HUES6 (cell line): ENCODE measurements around the gene SCAI.

Experiments
- H3K27ac ChIP-seq: 2 replicates; pipeline ENCODE4 v1.7.0; 2013; ENCODE audit warnings: low read depth, mild to moderate bottlenecking, low read length, inconsistent platforms
- H3K27me3 ChIP-seq: 2 replicates; pipeline ENCODE4 v1.6.1; 2013; ENCODE audit warnings: low read length; ENCODE audit not compliant: control insufficient read depth, insufficient read depth
- H3K36me3 ChIP-seq: 2 replicates; pipeline ENCODE4 v1.6.1; 2013; ENCODE audit warnings: low read length; ENCODE audit not compliant: control insufficient read depth, insufficient read depth
- H3K4me1 ChIP-seq: 2 replicates; pipeline ENCODE4 v1.6.1; 2013; ENCODE audit warnings: low read length; ENCODE audit not compliant: control insufficient read depth, insufficient read depth
- H3K4me3 ChIP-seq: 2 replicates; pipeline ENCODE4 v1.5.1; 2013; ENCODE audit warnings: low read depth, low read length
- H3K9ac ChIP-seq: one replicate; pipeline ENCODE4 v1.6.1; 2013; ENCODE audit warnings: mild to moderate bottlenecking, low read length
- H3K9me3 ChIP-seq: 2 replicates; pipeline ENCODE4 v1.6.1; 2013; ENCODE audit warnings: low read depth, low read length; ENCODE audit not compliant: control insufficient read depth, insufficient read depth

Gene SCAI

DNA sequence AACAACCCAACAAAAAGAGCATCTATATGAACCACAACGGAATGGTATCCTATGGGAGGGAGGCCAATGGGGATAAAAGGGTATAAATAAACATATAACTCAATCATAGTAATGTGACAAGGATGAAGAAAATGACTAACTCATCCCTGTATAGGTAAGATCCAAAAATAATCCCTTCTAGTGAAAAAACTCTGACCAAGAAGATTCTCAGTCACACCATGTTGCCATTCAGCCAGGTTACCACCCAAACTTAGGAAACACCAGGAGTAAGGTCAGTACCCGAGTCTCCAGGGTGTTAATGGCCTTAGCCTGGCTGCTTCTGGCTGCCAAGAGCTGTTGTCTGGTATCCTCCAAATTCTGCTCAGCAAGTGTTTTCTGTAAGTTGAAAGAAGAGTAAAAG, 235.2 kb downstream of the SCAI start:
- H3K9me3 ChIP-seq = no peaks in the 10 kb centered on the region
- H3K4me1 ChIP-seq = no peaks in the 10 kb centered on the region
- H3K9ac ChIP-seq = no peak overlapping the region
- no peak overlapping the region for H3K27ac ChIP-seq
- peaks cover 19% of the 10 kb centered on the region for H3K36me3 ChIP-seq
- no peaks in the 10 kb centered on the region for H3K27me3 ChIP-seq
- H3K4me3 ChIP-seq = no peak overlapping the region

- no peak overlapping the region for H3K4me3 ChIP-seq
- no peak overlapping the region for H3K27ac ChIP-seq
- H3K9me3 ChIP-seq = no peaks in the 10 kb centered on the region
- H3K4me1 ChIP-seq = no peaks in the 10 kb centered on the region
- peaks cover 16% of the 10 kb centered on the region for H3K36me3 ChIP-seq
- no peak overlapping the region for H3K9ac ChIP-seq
- H3K27me3 ChIP-seq = no peaks in the 10 kb centered on the region
These were observed 236.4 kb downstream of the SCAI start for GRCh38 chr9:124906966-124907365.

GRCh38 chr9:124899845-124900244, 243.5 kb downstream of the SCAI start:
- Histone ChIP-seq H3K9ac (no peak overlapping the region), H3K27ac (no peak overlapping the region), H3K36me3 (peaks cover 20% of the 10 kb centered on the region), H3K4me3 (no peak overlapping the region), H3K9me3 (no peaks in the 10 kb centered on the region), H3K27me3 (no peaks in the 10 kb centered on the region), H3K4me1 (no peaks in the 10 kb centered on the region)

DNA sequence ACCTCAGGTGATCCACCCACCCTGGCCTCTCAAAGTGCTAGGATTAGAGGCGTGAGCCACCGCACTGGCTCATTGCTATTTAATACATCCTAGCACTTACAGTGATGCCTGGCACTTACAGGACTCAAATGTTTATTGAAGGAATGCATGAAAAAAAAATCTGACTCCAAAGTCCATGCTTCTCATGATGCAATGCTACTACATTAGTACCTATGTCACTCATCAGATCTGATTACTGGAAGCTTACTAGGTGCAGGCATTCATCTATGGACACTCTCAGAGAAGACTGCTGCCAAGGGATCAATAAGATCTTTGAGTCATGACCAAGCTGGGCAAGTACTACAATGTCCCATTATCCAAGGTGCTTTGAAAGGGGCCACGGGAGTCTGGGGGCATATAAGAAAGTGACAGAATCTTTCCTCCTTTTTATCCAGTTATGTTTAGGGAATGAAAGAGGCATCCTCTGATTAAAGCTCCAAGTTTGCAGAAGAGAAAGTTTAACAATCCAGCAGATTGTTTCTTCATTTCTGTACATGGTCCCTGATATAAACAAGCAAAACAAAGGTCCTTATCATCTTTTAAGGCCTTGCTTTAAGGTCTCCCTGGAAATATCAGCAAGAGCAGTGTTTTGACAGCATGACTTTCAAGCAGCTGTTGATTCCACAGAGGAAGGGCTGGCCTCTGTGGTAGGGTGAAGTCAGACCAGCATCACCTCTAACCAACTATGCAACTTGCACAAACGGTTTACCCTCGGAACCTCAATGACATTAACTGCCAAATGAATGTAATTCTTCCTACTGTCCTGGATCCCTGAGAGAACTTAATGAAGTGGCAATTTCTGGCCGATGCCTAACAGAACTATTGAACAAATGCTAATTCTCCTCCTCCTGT, 245.5 kb downstream of the SCAI start:
- Histone ChIP-seq H3K4me3 (no peak overlapping the region), H3K9me3 (no peaks in the 10 kb centered on the region), H3K27ac (no peak overlapping the region), H3K9ac (no peak overlapping the region), H3K36me3 (peaks cover 25% of the 10 kb centered on the region), H3K27me3 (no peaks in the 10 kb centered on the region), H3K4me1 (no peaks in the 10 kb centered on the region)

- no peak overlapping the region for H3K4me3 ChIP-seq
- H3K36me3 ChIP-seq = peaks cover 36% of the 10 kb centered on the region
- no peak overlapping the region for H3K27ac ChIP-seq
- no peaks in the 10 kb centered on the region for H3K27me3 ChIP-seq
- no peaks in the 10 kb centered on the region for H3K9me3 ChIP-seq
- H3K9ac ChIP-seq = no peak overlapping the region
- no peaks in the 10 kb centered on the region for H3K4me1 ChIP-seq
These were observed 248.6 kb downstream of the SCAI start for GRCh38 chr9:124894741-124895170.

- H3K27ac ChIP-seq = no peak overlapping the region
- H3K9me3 ChIP-seq = no peaks in the 10 kb centered on the region
- H3K27me3 ChIP-seq = no peaks in the 10 kb centered on the region
- no peak overlapping the region for H3K9ac ChIP-seq
- H3K4me1 ChIP-seq = no peaks in the 10 kb centered on the region
- H3K4me3 ChIP-seq = no peak overlapping the region
- peaks cover 36% of the 10 kb centered on the region for H3K36me3 ChIP-seq
These were observed 249.1 kb downstream of the SCAI start for GRCh38 chr9:124894035-124894740.
